Gastroesophageal sphincter (tissue), 4 donors: ENCODE measurements around the gene SELENOI. TPM values are rescaled to one million over a fixed set of nuclear protein-coding genes. Genes with fewer than 3 reads are reported as not detected.

Experiments used
- ATAC-seq: fragments of 150-250 bp; one replicate; pipeline ENCODE4 v1.9.1; 2016; ENCODE audit warnings: mild to moderate bottlenecking, moderate library complexity
- H3K27ac ChIP-seq, 4 donors: fragments of 200-600 bp; sonication (generic) in 3 of 4; 1 replicate in 3 of 4; 2 replicates in 1 of 4; pipeline ENCODE4 v1.5.1; 2016 to 2019
- H3K27me3 ChIP-seq: fragments of 200-600 bp; sonication (generic); one replicate; pipeline ENCODE4 v1.5.1; 2019
- H3K36me3 ChIP-seq, 2 donors: fragments of 200-600 bp; sonication (generic); one replicate each; pipeline ENCODE4 v1.5.1; 2019; ENCODE audit warnings: control low read depth in 1 of 2
- H3K4me1 ChIP-seq, 3 donors: fragments of 200-600 bp; sonication (generic); 1 replicate in 2 of 3; 2 replicates in 1 of 3; pipeline ENCODE4 v1.5.1; 2016 to 2019; ENCODE audit warnings: control low read depth in 2 of 3
- H3K4me3 ChIP-seq, 2 donors: fragments of 200-600 bp; sonication (generic); one replicate each; pipeline ENCODE4 v1.5.1; 2019; ENCODE audit warnings: mild to moderate bottlenecking in 1 of 2, moderate library complexity in 1 of 2
- H3K9me3 ChIP-seq, 3 donors: fragments of 200-600 bp; sonication (generic); one replicate each; pipeline ENCODE4 v1.5.1; 2017 to 2019; ENCODE audit warnings: control low read depth in 2 of 3
- EP300 ChIP-seq: sonication (generic); formaldehyde crosslinking; IDR thresholded peaks from one replicate; pipeline ENCODE4 v1.6.1; 2017; ENCODE audit warnings: antibody characterized with exemption, mild to moderate bottlenecking
- POLR2A ChIP-seq, 2 donors: fragments of 450-650 bp; IDR thresholded peaks; one replicate each; pipeline ENCODE4 v1.6.1; 2017; ENCODE audit warnings: antibody characterized with exemption in 2 of 2, mild to moderate bottlenecking in 2 of 2, moderate library complexity in 1 of 2
- POLR2AphosphoS5 ChIP-seq: sonication (generic); formaldehyde crosslinking; IDR thresholded peaks from one replicate; pipeline ENCODE4 v1.6.1; 2017; ENCODE audit warnings: antibody characterized with exemption
- WGBS, 2 donors: methylation state at CpG; one replicate each; pipeline ENCODE4 v1.1.5; 2018; ENCODE audit warnings: low coverage in 1 of 2; 5-methylcytosine and 5-hydroxymethylcytosine counted together
- total RNA-seq, 4 donors: library from RNA; depleted of rRNA; stranded (reverse); fragments of >200 nt; gene quantifications; one replicate each; pipeline ENCODE4 v1.1.0, GENCODE V29; 2016
- TF ChIP-seq, protein P1 (sequence below), 4 experiments: fragments of 200-600 bp in 2 of 4; fragments of 450-650 bp in 2 of 4; sonication (generic) in 1 of 4; IDR thresholded peaks; one replicate each; pipeline ENCODE4 v1.5.1; 2017 to 2019; ENCODE audit warnings: antibody characterized with exemption in 4 of 4, mild to moderate bottlenecking in 2 of 4, moderate library complexity in 2 of 4

The SELENOI gene
- total RNA-seq, 4 donors from 2014 or later, result 7.0 to 10.9 (median 8.7) TPM

- Histone ChIP-seq H3K4me3 (no peak overlapping the region), H3K27me3 (no peaks in the 10 kb centered on the region), H3K36me3 (no peaks in the 10 kb centered on the region), H3K4me1 (peaks cover 0 to 7% (median 0%) of the 10 kb centered on the region in 3 donors), H3K9me3 (no peaks in the 10 kb centered on the region), H3K27ac (no peak overlapping the region)
- no peak for ATAC-seq
- 48 to 76% methylated on average over 2 of the region's 2 CpGs for WGBS, 2 donors
- TF ChIP-seq POLR2A (IDR thresholded peaks at IDR 0.05) (no peak), EP300 (no peak), POLR2AphosphoS5 (no peak)
- TF ChIP-seq, protein P1, sequence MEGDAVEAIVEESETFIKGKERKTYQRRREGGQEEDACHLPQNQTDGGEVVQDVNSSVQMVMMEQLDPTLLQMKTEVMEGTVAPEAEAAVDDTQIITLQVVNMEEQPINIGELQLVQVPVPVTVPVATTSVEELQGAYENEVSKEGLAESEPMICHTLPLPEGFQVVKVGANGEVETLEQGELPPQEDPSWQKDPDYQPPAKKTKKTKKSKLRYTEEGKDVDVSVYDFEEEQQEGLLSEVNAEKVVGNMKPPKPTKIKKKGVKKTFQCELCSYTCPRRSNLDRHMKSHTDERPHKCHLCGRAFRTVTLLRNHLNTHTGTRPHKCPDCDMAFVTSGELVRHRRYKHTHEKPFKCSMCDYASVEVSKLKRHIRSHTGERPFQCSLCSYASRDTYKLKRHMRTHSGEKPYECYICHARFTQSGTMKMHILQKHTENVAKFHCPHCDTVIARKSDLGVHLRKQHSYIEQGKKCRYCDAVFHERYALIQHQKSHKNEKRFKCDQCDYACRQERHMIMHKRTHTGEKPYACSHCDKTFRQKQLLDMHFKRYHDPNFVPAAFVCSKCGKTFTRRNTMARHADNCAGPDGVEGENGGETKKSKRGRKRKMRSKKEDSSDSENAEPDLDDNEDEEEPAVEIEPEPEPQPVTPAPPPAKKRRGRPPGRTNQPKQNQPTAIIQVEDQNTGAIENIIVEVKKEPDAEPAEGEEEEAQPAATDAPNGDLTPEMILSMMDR (IDR thresholded peaks at IDR 0.05), result no peak
Measured at GRCh38 chr2:26356771-26357170, 10.8 kb downstream of the SELENOI start.

- 88 to 94% methylated on average over 3 to 4 of the region's 4 CpGs for WGBS, 2 donors
- Histone ChIP-seq H3K36me3 (no peaks in the 10 kb centered on the region), H3K27me3 (no peaks in the 10 kb centered on the region), H3K27ac (no peak overlapping the region), H3K9me3 (no peaks in the 10 kb centered on the region), H3K4me1 (peaks cover 0 to 7% (median 0%) of the 10 kb centered on the region in 3 donors), H3K4me3 (no peak overlapping the region)
- TF ChIP-seq, protein P1 (IDR thresholded peaks at IDR 0.05), result no peak
- TF ChIP-seq POLR2AphosphoS5, result no peak
- TF ChIP-seq POLR2A (IDR thresholded peaks at IDR 0.05), result no peak
- TF ChIP-seq EP300, result no peak
- ATAC-seq, result no peak
Measured at GRCh38 chr2:26359886-26360473, 14.0 kb downstream of the SELENOI start.

DNA sequence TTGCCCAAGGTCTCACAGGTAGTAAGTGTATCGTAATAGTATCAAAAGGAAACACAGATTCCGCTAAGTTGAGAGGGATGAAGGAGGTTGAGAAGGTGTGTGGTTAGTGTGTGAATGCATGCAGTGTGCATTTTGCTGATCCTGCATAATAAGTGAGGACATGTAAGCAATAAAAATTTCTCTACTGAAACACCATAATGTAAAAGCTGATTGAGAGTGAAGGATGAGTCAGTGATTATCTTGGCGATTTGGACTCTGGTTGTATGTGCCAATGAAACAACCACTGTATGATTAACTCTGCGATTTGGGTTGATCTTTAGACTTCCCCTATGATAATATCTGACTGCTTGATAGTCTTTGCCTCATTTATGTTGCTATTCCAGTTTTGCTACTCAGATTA, 17.4 kb downstream of the SELENOI start:
- no peak overlapping the region for H3K4me3 ChIP-seq
- no peaks in the 10 kb centered on the region for H3K27me3 ChIP-seq
- WGBS, 2 donors, result 83 to 88% methylated on average over 4 of the region's 4 CpGs
- H3K4me1 ChIP-seq, result no peaks in the 10 kb centered on the region
- no peak overlapping the region for H3K27ac ChIP-seq
- no peaks in the 10 kb centered on the region for H3K9me3 ChIP-seq
- peaks cover 0 to 20% of the 10 kb centered on the region in 2 donors for H3K36me3 ChIP-seq
- ATAC-seq, result no peak
- no peak for TF ChIP-seq EP300
- no peak for TF ChIP-seq POLR2A (IDR thresholded peaks at IDR 0.05)
- TF ChIP-seq, protein P1 (IDR thresholded peaks at IDR 0.05), result no peak
- TF ChIP-seq POLR2AphosphoS5, result no peak

GRCh38 chr2:26363958-26364357, 18.0 kb downstream of the SELENOI start:
- ATAC-seq, result no peak
- 76% methylated on average over 3 of the region's 3 CpGs; no CpG with 5 or more reads in 1 of the 2 donors for WGBS, 2 donors

More at GRCh38 chr2:26363958-26364357, 18.0 kb downstream of the SELENOI start:
- no peaks in the 10 kb centered on the region for H3K9me3 ChIP-seq
- H3K4me1 ChIP-seq, result no peaks in the 10 kb centered on the region
- H3K27ac ChIP-seq, result no peak overlapping the region
- TF ChIP-seq EP300 (no peak), POLR2AphosphoS5 (no peak), POLR2A (IDR thresholded peaks at IDR 0.05) (no peak)
- TF ChIP-seq, protein P1 (IDR thresholded peaks at IDR 0.05), result no peak
- H3K4me3 ChIP-seq, result no peak overlapping the region
- peaks cover 0 to 20% of the 10 kb centered on the region in 2 donors for H3K36me3 ChIP-seq
- no peaks in the 10 kb centered on the region for H3K27me3 ChIP-seq
